Hypothalamus (tissue), 51 donors: ENCODE data around the gene LANCL3.
"Not testable (repeated sequence)": the region's sequence is repeated elsewhere in the genome, so short reads cannot be mapped to it uniquely, and the experiment has no call there.

Experiments used
- DNase-seq, 51 donors: peaks; one replicate each; lab custom pipeline; 2025; lab: John Stamatoyannopoulos, UW

The LANCL3 gene

DNA sequence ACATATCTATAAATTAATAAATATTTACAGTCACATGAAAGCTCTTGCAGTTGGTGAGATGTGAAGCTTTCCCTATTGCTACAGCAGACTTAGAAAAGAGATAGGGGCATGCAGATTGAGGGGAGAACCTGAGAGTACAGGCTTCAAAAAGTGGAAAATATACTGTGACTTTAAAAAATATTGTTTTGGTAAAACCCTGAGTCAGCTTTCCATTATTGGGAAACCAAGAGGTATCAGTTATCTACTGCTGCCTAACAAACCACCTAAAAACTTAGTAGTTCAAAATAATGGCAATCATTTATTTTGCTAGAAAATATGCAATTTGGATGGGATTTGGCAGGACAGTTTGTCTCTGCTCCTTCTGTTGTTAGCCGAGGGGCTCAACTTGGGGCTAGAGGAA lies 38.3 kb downstream of the LANCL3 start:
- no peak for DNase-seq

GRCh38 chrX:37613933-37614332 lies 42.5 kb downstream of the LANCL3 start:
- no peak for DNase-seq

DNA sequence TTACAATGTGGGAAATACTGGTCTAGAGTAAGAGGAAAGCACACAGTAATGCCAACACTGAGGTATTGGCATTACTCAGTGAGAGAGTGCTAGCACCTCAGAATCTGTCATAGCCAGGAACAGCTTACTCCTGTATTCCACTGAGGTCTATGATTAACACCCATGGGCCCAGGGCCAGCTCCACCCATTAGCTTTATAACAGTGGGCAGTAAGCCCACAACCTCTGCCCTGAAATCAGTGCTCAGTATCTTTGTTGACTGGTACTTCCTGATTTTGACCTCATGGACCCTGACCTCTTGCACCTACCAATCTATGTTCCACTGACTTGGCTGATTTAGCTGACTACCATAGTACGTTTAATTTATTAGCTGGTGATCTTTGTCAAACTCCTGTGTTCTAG lies 56.1 kb downstream of the LANCL3 start:
- DNase-seq: no peak

DNA sequence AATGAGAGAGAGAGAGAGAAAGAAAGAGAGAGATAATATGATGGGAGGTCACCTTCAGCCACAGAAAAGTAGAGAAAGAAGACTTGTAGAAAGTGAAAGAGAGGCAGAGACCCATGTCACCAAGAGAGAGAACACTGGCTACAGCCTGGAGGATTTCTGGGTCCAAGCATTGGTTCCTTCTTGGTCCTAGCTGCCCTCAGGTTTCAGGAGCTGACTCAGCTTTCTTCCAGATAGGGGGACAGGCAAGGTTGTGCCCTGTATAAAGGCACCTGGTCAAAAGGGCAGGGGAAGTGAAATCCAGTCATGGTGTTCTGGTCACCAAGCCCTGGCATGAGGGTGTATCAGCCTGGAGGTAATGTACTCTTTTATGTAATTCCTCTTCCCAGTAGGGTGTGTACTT lies 66.6 kb downstream of the LANCL3 start:
- no peak for DNase-seq

- DNase-seq: no peak
These were observed 68.7 kb downstream of the LANCL3 start for GRCh38 chrX:37640142-37640541.

DNA sequence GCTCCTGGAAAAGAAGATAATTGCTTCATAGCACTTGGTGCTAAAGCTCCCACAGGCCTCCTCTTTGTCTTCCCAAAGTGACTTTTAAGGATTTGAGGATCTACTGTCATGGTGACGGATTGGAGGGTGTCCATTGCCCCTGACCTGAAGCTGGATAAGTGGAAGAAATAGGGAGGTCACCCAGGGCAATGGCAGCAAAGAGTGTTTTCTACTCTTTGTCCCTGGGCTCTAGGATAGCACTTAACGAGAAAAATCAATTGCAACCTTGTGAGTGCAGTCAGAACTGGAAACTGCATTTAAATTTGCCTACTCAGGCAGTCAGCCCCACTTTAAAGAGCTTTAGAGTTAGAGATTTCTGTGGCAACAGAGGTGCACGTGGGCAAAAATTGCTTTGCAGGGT lies 70.4 kb downstream of the LANCL3 start:
- no peak for DNase-seq

DNA sequence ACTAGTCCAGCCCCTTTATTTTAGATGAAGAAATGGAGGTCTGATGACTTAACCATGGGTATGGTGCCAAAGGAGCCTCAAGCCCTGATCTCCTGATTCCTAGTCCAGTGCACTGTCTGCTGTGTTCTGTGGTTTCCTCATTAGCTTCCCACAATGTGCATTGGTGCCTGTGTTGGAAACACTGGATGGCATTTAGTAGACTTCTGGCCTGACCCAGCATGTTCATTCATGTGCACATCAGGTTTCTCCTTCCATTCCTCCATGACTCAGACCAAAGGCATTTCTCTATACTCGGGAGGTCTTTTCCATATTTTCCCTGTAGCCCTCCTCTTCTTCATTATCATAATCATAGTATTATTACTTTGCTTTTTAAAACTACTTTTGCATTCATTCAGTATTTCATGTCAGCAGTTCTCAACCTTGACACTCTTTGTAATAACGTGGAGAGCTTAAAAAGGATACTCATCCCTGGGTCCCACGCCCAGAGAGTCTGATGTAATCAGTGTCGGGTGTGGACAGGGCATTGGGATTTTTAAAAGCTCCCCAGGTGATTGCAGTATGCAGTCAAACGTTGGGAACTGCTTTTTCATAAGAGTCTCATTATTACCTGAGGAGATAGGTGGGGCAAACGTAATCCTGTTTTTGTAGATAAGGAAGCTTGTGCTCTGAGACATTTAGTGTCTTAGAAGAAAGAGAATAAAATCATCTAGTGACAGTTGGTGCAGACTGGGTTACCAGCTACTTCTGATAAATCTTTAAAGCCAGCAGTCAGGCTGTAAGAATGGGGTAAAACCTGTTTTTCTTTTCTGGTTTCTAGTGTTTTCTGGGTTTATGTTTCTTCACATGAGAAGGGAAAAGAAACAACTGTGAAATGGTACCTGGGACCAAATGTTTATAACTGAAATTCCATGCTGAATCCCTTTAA lies 73.2 kb downstream of the LANCL3 start:
- DNase-seq: no peak

DNA sequence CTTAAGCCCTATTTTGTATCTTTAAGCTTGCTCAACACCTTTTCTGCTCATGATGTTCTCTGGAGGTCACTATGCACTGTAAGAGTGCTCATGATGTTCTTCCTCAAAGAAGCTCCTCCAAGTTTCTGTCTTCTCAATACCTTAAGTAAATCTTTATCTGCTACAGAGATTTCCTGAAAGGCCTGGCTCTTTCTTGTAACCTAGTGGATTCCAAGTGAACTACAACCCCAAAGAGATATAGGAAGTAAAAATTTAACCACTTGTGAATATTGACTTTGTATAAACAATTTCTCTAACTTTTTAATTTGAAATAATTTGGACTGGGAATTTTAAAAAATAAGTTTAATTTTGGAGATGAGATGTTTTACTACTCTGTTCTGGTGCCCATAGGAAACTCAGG lies 74.8 kb downstream of the LANCL3 start:
- no peak for DNase-seq

DNA sequence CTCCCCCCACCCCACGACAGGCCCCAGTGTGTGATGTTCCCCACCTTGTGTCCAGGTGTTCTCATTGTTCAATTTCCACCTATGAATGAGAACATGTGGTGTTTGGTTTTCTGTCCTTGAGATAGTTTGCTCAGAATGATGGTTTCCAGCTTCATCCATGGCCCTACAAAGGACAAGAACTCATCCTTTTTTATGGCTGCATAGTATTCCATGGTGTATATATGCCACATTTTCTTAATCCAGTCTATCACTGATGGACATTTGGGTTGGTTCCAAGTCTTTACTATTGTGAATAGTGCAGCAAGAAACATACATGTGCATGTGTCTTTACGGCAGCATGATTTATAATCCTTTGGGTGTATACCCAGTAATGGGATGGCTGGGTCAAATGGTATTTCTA lies 79.4 kb downstream of the LANCL3 start:
- not testable (repeated sequence) for DNase-seq

DNA sequence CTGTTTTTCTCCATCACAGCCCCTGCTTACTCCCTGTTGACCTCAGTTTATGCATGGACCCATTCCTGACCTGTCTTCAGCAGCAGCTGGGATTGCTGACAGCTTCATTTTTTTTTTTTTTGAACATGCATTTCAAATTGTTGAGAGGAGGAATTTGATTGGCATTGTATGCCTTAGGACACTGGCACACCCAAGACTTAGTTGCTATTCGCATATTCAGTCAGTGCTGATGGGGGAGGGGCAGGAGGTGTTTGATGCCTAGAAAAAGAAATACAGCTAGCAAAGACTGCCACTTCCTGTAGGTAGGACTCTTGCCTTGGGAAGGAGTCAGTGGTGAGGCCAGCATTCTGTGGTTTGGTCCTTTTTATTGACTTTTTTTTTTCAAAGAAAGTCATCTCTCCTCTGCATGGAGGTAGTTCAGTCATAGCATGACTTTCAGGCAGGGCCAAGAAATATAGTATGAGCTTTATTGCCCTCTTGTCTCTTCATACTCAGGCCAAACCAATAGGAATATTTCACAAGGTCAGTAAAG lies 80.5 kb downstream of the LANCL3 start:
- no peak for DNase-seq

DNA sequence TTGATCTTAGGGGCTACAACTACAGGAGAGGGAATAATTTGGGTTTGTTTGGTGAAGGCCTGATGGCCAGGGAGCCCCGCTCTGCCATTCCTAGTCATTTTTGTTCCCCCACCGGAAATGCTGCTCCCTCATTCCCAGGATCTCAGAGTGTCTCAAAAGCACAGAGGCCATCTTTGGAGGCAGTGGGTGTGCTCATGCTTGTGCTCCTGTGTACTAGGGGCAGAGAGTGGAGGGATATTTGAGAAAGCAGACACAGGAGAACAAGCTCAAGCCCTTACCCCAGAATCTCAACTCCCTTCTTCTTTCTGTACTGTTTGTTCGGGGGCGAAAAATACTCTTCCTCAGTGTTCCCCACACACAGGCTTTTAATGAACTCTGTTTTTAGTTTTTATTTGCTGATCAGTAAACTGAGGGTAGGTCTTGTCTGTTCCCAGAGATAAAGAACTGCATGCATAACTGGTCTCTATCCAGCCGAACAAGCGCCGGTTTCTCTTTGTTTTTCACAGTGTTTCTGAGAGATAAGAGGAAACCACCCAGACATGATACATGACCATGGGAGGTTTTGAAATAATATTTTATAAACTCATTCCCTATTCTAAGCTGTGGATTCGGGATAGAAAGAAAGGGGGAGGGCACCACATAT lies 81.2 kb downstream of the LANCL3 start:
- DNase-seq: no peak

GRCh38 chrX:37653397-37654085 lies 82.1 kb downstream of the LANCL3 start:
- no peak for DNase-seq

GRCh38 chrX:37658343-37659030 lies 87.0 kb downstream of the LANCL3 start:
- DNase-seq: no peak

DNA sequence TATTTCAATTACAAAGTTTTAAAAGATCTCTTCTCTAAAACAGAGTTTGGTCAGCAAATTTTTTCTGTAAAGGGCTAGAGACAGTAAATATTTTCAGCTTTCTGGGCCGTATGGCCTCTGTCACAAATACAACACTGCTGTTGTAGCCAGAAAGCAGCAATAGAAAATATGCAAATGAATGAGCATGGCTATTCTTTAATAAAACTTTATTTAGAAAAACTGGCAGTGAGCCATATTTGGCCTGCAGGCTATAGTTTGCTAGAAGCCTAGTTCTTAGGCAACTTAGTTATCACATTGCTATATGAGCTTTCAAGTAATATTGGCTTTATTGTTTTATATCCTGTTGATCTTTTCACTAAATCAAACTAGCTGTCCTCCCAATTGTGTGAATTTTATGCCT lies 87.6 kb downstream of the LANCL3 start:
- no peak for DNase-seq

DNA sequence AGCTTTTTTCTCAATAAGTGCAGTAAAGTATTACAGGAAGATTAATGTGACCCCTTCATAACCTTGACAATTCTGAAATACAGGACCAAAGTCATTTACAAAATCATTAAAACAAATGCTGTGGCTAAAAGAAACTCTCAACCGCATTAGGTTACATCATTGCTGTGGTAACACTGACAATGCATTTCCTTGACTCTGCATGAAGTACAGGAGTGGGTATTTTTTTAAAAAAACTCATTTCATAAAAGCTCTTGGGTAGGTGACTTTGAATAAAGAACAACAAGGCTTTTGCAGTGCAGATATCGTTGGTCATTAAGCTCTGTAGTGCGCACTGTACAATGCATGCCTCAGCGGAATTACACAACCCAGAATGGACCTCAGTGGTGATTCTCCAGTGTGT lies 90.7 kb downstream of the LANCL3 start:
- DNase-seq: no peak

- no peak for DNase-seq
These were observed 95.1 kb downstream of the LANCL3 start for GRCh38 chrX:37666516-37666915.

- no peak for DNase-seq
These were observed 95.7 kb downstream of the LANCL3 start for GRCh38 chrX:37667141-37667540.

DNA sequence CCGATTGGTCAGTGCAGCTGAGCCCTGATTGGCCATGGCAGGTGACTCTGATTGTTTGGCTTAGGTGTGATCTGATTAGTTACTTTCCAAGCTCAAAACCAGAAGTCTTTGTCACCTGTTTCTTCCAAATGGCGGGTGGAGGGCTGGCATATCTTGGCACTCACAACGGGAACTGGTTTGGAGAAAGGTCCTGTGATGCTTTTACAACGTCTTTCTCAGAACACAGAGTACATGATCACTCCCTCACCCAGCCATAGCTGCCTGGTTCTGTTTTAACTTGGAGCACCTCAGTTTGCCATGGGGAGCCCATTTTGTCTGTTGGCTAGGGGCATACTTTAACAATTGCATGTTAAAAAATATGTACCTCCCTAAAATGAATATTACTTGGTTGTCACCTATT lies 101.1 kb downstream of the LANCL3 start:
- DNase-seq: no peak

DNA sequence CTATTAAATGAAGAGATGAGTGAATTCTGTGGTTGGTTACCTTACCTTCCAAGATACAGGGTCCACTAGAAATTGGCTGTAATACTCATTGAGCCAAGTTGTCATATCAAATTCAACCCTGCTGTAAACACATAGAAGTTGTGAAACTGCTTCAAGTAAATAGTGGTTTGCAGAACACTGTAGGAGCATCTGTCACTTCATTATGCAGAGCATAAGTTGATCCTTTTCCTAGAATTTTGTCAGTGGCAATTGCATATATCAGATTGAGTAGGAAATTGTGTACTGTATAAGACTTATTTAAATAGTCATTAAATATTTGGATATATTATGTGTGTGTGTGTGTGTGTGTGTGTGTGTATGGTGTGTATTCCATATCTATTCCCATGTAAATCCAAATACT lies 105.3 kb downstream of the LANCL3 start:
- DNase-seq: no peak

DNA sequence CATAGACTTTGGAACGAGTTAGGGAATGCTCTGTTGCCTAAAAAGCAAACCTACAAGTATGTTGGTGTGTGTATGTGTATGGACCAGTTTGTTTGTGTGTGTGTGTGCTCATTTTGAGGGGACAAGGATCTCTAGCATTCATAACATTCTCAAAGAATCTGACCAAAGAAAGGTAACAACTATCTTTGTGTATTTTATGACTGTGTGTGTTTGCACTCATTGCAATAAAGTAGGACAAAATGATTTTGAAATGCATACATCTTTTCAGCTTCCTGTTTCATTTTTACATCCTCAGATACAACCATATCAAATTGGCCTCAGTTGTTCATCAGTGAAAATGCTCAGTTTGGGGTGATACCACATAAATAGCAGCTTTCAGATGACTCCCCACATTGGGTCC lies 105.8 kb downstream of the LANCL3 start:
- no peak for DNase-seq

- DNase-seq: no peak
These were observed 106.3 kb downstream of the LANCL3 start for GRCh38 chrX:37677765-37678164.
